Stimulated activated naive CD8-positive, alpha-beta T cell treated with anti-CD3 and anti-CD28 coated beads, Interleukin-15, Interleukin-2, amounts not matched to agents 100 U/mL and 50 U/mL, for 24 hours (primary cell): ENCODE data around the gene FANCE.

ENCODE experiments used
- ATAC-seq: fragments of 150-1000 bp; cut with Tn5 transposase; one replicate; pipeline ENCODE4 v1.10.0; 2021
- DNase-seq: peaks from one replicate; pipeline ENCODE4 v3.0.0; 2021

FANCE gene

GRCh38 chr6:35485402-35485877, 33.3 kb downstream of the FANCE start:
- no peak for ATAC-seq
- DNase-seq, result no peak

DNA sequence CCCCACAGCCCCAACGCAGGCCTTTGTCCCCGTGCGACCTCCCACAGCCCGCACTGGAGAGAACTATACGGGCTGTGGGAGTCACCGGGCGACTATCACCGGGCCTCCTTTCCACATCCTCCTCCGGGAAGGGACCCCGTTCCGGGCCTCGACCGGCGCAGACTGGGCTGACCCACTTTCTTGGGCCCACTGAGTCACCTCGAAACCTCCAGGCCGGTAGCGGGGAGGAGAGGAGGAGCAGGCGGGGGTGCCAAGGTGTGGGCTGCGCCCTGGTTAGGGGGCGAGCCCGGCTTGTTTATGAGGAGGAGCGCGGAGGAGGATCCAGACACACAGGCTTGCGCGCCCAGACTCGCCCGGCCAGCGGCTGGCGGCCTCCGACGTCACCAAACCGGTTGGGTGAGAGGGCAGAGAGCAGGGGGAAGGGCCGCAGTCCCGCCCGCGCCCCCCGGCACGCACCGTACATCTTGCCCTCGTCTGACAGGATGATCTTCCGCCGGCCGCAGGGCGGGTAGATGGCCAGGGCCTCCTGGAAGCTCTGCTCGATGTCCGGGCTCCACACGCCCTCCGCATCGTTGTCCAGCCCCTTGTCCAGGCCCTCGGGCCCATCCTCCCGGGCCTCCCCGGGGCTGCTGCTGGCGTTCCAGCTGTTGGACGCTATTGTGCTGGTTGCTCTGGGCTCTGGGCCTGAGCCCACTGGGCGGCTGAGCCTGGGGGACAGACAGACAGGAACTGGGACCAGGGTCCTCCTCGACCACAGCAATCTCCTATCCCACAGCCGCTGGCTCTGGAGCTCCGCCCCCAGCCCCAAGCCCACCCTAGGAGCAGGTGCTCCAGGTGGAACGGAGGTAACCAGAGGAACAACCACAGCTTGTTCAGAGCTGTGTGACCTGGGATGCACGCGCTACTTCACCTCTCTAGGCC, 34.1 kb downstream of the FANCE start:
- no peak for DNase-seq
- ATAC-seq, result no peak

DNA sequence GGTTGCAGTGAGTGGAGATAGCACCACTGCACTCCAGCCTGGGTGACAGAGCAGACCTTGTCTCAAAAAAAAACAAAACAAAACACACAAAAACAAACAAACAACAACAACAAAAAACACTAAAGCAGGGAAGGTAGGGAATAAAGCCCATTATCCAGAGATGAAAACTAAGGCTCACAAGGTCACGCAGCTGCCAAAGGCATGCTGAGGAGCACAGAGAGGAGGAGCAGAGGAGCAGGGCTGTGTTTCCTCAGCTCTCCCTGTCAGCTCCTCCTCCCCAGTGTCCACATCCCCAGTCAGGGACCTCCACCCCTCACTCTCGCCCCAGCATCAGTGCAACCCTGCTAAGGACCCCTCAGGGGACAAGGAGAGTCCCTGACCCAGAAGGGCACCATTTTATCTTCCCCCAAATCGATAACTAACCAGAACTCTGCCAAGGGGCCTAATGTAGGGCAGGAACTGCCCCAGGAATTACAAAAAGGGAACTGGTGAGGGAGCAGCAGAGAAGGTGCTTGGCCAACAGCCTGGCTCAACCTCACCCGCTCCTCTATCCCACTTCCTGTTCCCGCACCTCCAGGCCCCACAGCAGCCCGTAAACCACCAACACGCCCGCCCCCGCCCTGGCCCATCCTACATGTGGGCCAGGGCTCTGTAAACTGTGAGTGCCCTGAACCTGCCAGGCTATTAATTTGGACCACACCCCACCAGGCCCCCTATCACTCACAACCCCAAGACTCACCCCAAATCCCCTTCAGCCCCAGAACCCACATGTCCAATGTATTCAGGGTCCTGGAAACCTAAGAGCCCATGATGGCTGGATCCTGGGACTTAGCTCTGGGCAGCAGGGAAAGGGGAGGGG, 35.7 kb downstream of the FANCE start:
- ATAC-seq, result no peak
- DNase-seq, result no peak

GRCh38 chr6:35488517-35488862, 36.4 kb downstream of the FANCE start:
- DNase-seq (no peak), ATAC-seq (no peak)

DNA sequence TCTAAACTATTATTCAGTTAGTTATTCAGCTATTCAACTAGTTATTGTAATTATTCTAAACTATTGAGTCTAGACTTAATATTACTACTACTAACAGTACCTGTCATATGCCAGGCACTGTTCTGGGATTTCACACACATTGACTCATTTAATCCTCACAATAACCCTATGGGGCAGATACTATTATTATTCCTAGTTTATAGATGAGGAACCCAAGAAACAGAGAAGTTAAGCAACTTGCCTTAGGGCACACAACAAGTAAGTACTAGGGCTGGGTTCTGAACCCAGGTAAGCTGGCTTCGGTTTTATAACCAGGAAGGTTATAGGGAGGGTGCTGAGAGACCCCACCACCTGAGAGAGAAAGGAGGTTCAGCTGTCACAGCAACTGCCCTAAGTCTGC, 36.9 kb downstream of the FANCE start:
- no peak for DNase-seq
- ATAC-seq, result no peak

- DNase-seq (no peak), ATAC-seq (no peak)
These were observed 38.1 kb downstream of the FANCE start for GRCh38 chr6:35489995-35490791.

DNA sequence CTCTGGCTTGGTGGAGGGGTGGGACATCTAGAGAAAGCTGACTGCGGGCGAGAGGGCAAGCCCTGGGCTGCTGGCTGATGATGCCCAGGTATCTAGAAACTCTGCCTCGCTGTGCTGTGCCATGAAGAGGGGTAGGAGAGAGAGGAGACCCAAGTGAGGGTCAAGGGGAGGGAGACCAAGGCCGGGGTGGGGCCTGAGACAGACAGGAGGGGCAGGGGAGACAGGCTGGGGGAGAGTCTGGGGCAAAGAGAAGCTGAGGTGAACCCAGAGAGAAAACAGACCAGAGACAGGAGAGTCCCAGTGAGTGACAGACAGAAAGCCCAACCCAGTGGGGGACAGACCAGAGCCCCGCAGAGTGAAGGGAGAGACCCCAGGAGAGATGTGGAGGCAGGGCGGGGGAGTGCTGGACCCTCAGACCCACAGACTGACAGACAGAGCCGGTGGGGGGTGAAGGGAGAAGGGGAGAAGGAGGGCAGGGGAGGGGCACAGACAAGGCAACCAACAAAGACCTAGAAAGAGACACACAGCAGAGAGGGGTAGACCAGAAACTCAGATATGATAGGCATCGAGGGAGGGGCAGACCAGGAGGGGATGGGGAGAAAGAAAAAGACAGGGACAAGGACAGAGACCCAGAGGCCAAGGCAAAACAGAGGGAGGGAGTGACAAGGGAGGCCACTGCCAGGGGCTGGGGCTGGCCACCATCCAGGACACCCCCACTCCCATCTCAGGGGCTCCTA, 38.9 kb downstream of the FANCE start:
- no peak for ATAC-seq
- DNase-seq, result no peak

DNA sequence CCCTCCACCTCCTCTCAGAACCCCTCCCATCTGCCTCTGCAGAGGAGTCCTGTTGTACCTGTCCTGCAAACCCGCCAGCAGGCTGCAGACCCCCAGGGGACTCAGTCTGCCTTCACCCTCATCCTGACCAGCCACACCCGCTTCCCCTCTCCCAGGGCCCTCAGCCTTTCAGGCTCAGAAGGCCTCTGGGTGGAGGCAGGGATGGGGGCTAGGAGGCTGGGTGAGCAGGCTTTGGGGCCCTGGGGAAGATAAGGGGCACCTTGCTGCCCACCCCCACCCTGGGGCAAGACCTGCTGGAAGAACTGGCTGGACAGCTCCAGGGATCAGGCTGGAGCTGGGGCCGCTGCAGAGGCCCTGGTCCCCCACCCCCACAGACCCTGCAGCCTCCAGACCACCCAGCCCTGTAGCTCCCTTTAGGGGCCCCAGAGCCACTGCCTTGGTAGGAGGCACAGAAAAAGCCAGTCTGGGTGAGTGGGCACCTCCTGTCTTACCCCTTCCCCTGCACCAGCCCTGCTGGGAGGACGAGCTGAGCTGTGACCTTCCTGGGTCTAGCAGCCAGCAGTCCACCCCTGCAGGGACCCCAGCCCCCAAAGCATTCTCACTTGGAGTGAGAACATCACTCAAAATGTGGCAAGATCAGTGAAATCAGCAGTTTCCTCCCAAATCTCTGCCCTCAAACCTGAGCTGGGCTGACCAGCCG, 39.6 kb downstream of the FANCE start:
- DNase-seq (no peak), ATAC-seq (no peak)

DNA sequence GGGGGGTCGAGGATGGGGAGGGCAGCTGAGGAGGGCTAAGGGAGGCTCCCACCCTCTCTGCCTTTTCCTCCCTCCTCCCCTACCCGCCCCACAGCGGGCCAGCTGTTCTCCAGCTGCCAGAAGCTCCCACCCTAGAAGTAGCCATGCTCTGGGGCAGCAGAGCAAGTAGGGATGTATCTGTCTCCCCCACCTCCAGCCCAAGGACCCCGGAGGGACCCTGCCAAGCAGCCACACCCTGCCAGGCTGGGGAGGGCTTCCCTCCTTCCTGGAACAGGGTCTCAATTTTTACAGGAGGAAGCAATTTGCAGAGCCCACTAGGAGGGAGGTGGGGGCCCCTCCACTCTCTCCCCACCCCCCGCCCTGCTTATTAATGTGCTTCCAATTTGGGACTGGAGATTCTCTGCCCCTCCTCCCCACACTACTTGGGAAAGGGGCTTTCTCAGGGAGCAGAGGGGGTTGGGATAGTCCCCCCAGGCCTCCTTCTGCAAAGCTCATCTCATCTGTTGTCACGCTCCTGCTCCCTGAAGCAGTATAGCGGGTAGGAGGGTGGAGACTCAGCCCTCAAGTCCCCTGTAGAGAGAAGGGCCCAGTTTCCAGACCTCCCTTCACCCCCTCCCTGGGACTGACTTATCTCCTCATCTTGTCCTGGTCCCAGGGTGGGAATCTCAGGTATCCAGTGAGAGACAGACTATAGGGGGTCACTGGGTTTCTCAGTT, 40.3 kb downstream of the FANCE start:
- ATAC-seq (no peak), DNase-seq (no peak)

- no peak for DNase-seq
- ATAC-seq, result no peak
These were observed 40.8 kb downstream of the FANCE start for GRCh38 chr6:35492974-35493284.

DNA sequence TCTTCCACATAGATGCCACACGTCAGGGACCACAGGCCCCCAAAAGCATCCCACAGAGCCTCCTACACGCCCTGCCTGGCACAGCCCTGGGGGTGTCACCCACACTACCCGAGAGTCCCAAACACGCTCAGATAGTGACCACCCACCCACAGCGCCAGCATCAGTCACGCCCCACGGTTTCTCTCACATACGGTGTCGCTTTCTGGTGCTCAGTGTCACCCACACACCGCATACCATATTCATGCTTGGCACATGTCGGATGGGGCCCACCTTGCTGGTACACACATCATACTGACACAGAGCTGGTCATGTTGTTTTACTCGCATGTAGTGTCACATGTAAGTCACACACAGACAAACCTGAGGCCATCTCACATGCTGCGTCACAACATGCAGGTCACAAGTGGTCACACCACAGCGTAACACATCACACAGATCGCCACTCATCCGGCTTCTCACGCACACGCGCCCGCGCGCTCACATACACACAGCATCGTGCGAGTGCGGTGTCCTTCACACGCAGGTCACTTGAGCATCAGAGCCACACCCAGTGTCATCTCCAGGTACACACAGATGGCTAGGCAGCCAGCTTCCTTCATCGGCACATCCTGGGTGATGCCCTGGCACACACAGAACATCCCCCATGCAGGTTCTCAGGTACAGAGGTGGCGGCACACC, 41.3 kb downstream of the FANCE start:
- no peak for DNase-seq
- no peak for ATAC-seq

- ATAC-seq, result no peak
- no peak for DNase-seq
These were observed 42.0 kb downstream of the FANCE start for GRCh38 chr6:35494161-35494563.

GRCh38 chr6:35495258-35496035, 43.3 kb downstream of the FANCE start:
- no peak for ATAC-seq

DNA sequence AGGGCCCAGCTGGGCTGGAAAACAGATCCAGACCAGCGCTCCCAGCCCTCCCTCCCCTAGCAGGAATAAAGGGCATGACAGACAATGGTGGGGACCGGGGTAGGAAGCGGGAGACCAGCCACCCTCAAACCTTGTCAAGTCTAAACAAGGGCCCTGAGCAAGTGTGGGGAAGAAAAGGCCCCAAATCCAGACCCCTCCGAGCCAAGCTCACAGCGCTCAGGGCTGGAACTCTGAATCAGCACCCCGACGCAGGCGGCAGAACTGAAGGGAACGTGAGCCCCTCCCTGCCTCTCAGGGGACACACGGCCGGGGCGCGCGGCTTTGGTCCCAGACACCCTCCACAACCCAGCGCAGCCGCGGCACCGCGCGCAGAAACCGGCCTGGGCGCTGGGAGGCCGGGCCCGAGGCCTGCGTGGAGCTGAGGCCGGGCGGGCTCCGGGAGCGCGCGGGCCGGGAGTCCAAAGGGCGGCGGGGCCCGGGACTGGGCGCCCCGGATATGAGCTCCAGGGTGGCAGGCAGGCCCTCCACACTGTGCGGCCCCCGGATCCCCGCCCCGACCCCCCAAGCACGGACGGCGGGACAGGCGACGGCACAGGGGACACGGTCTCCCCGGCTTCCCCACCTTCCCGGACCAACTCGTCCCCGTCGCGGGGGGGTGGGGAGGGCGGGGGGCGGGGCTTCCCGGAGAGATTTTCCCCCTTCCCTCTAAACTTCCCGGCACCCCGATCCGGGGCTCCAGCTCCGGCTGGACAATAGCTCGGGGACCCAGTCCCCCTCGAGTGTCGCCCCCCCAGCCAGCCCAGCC, 44.1 kb downstream of the FANCE start:
- no peak for DNase-seq
- ATAC-seq, result no peak

More at GRCh38 chr6:35495258-35496035, 43.3 kb downstream of the FANCE start:
- no peak for DNase-seq

DNA sequence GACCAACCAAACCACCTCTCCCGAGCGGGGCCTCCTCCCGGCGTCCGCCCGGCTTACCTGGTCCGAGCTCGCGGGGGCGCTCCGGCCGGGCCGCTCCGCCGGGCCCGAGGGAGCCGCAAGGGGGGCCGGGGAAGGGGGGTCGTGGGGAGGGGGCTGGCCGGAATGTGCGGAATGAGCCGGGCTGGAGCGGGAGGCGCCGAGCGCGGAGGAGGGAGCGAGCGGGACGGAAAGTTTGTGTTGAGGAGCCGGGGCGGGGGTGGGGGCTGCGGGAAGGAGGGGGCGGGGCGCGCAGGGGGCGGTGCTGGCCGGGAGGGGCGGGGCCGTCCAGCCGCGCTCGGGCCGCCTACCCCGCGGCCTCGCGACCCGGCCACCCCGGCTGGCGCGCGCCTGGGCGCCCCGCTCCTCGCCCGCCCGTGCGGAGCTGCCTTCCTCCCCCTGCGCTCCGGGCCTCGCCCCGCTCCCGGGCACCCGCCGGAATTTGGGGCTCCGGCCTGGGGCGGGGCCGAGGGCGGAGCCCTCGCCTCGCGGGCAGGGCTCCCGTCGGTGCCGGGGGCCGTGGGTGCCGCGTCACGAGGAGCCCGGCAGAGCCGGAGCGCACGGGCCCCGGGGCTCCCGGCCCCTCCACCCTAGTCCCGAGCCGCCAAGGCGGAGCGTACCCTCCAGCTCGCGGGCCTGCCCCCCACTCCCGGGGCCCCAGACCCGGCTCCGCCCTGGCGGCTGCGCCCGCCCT, 44.9 kb downstream of the FANCE start, which contains the start of gene TEAD3:
Gene TEAD3 (minus strand): TSS at position 239 of the 730 bp plus-strand sequence.
- ATAC-seq (peak; percentile 66), DNase-seq (peak; percentile 64)

DNA sequence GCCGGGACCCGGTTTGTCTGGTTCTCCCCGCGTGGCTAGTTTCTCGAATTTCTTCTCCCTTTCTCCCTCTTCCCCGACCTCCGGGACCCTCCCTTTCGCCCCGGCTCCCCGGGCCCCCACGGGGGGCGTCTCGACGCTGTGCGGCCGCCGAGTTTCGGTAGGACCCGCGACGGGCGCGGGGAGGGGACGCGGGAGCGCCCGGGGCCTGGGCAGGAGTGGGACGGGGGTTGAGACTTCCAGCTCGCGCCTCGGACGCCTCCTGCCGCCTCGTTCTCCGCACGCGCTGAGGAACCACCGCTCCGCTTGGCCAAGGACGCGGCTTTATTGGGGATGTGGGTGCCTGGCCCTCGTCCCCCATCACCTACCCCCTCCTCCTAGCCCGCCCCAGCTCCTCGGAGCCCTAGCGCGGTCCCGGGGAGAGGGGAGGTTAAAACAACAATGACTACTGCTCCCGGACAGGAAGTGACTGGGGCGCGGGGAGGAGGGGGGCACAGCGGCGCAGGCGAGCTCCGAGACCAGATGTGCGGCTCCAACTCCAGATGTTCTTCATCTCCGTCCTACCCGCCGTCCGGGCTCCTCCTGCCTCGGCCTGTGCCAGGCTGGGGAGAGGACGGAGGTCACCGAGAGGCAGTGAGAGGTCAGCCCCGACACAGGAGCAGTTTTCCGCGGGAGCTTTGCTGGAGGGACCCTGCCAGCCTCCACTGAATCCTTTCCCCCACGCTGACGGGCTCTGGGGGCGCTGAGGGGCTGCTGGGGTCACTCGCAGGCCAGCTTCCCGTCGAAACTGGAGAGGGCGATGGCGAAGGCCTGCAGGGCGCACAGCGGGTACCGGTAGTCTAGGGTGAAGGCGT, 45.7 kb downstream of the FANCE start:
- DNase-seq, result peak; percentile 69
- ATAC-seq, result peak; percentile 48
